ENCODE data around the gene NID2. TPM values are rescaled to one million over a fixed set of nuclear protein-coding genes. Genes with fewer than 3 reads are reported as not detected.

NID2 gene
- total RNA-seq, 3 donors from 2014 or later = 21.7 to 32.5 (median 28.8) TPM

GRCh38 chr14:51960866-51961265, 108.0 kb downstream of the NID2 start:
- no peak for TF ChIP-seq CTCF (IDR thresholded peaks at IDR 0.05)
- Histone ChIP-seq H3K9me3 (peaks cover 9% of the 10 kb centered on the region), H3K36me3 (ENCODE audit: low read depth) (no peaks in the 10 kb centered on the region), H3K4me1 (ENCODE audit: low read depth) (no peaks in the 10 kb centered on the region), H3K4me3 (no peak overlapping the region)
- ATAC-seq (no peak), DNase-seq (no peak)
- intact Hi-C loops (cut with DNase I, micrococcal nuclease) = no loop called here

- Histone ChIP-seq H3K9me3 (peaks cover 9% of the 10 kb centered on the region), H3K36me3 (ENCODE audit: low read depth) (no peaks in the 10 kb centered on the region), H3K4me3 (no peak overlapping the region), H3K4me1 (ENCODE audit: low read depth) (no peaks in the 10 kb centered on the region)
- intact Hi-C loops (cut with DNase I, micrococcal nuclease) = no loop called here
- TF ChIP-seq CTCF (IDR thresholded peaks at IDR 0.05) = no peak
- DNase-seq = no peak
- no peak for ATAC-seq
Observed at GRCh38 chr14:51959928-51960327, 108.9 kb downstream of the NID2 start.

- no peak for TF ChIP-seq CTCF (IDR thresholded peaks at IDR 0.05)
- ATAC-seq (no peak), DNase-seq (no peak)
- Histone ChIP-seq H3K4me1 (ENCODE audit: low read depth) (no peaks in the 10 kb centered on the region), H3K36me3 (ENCODE audit: low read depth) (no peaks in the 10 kb centered on the region), H3K4me3 (no peak overlapping the region), H3K9me3 (peaks cover 9% of the 10 kb centered on the region)
- intact Hi-C loops (cut with DNase I, micrococcal nuclease) = no loop called here
Observed at GRCh38 chr14:51957950-51958349, 110.9 kb downstream of the NID2 start.

Other genes starting within 250 kb of the NID2 start
- 10 to 100 TPM in 2 of 3 donors, 1 to 10 TPM in 1; 9.9 to 52.2 (median 16.6) TPM for gene GNG2, start 208.4 kb downstream of the NID2 start, total RNA-seq
- gene RTRAF, start 79.5 kb downstream of the NID2 start, total RNA-seq = 100 to 1,000 TPM; 108 to 140 (median 131) TPM
- 10 to 100 TPM in 2 of 3 donors, 1 to 10 TPM in 1; 10.0 to 23.7 (median 20.9) TPM for gene PTGDR, start 198.6 kb upstream of the NID2 start, total RNA-seq
- 1 to 10 TPM; 3.2 to 8.1 (median 4.1) TPM for gene PTGER2, start 245.3 kb upstream of the NID2 start, total RNA-seq

All from mucosa of descending colon (tissue), 3 donors.